IPS-18c (cell line): ENCODE data around the gene ZNF83.
A peak's percentile ranks its signal among the peaks of the same experiment; 100 is the strongest.
"Not testable (repeated sequence)": the region's sequence is repeated elsewhere in the genome, so short reads cannot be mapped to it uniquely, and the experiment has no call there.

Experiments
- H3K4me3 ChIP-seq: 2 replicates; pipeline ENCODE4 v1.7.0; 2013; ENCODE audit warnings: low read depth, mild to moderate bottlenecking, low read length, moderate library complexity; ENCODE audit not compliant: insufficient read depth
- H3K9me3 ChIP-seq: one replicate; pipeline ENCODE4 v1.6.1; 2013; ENCODE audit warnings: mild to moderate bottlenecking, low read length, moderate library complexity; ENCODE audit not compliant: control insufficient read depth, insufficient read depth

The ZNF83 gene

GRCh38 chr19:52599241-52599640, 38.9 kb downstream of the ZNF83 start:
- Histone ChIP-seq H3K4me3 (no peak overlapping the region), H3K9me3 (peaks cover 6% of the 10 kb centered on the region)

GRCh38 chr19:52593441-52593840, 44.7 kb downstream of the ZNF83 start:
- H3K4me3 ChIP-seq, H3K9me3 ChIP-seq: not testable (repeated sequence)

- H3K9me3 ChIP-seq: peaks cover 2% of the 10 kb centered on the region
- H3K4me3 ChIP-seq: no peak overlapping the region
Observed at GRCh38 chr19:52592301-52592700, 45.9 kb downstream of the ZNF83 start.

- H3K4me3 ChIP-seq: no peak overlapping the region
- H3K9me3 ChIP-seq: peaks cover 2% of the 10 kb centered on the region
Observed at GRCh38 chr19:52590728-52591127, 47.4 kb downstream of the ZNF83 start.

GRCh38 chr19:52585604-52586003, 52.6 kb downstream of the ZNF83 start:
- H3K4me3 ChIP-seq: no peak overlapping the region
- no peaks in the 10 kb centered on the region for H3K9me3 ChIP-seq

- Histone ChIP-seq H3K9me3 (no peaks in the 10 kb centered on the region), H3K4me3 (no peak overlapping the region; the same call in 1 of the 2 replicates)
Observed at GRCh38 chr19:52584736-52585440, 53.3 kb downstream of the ZNF83 start.

GRCh38 chr19:52570000-52570861, 67.9 kb downstream of the ZNF83 start, which contains the start of gene ZNF701:
ZNF701 (plus strand) TSS chr19:52570287; CDS start chr19:52574148, 3,861 bp downstream.
- H3K9me3 ChIP-seq: no peaks in the 10 kb centered on the region
- H3K4me3 ChIP-seq: peak within 1 kb of the TSS; percentile 95

GRCh38 chr19:52569638-52569999, 68.5 kb downstream of the ZNF83 start:
- peak overlapping the region; percentile 50 for H3K4me3 ChIP-seq
- not testable (repeated sequence) for H3K9me3 ChIP-seq

GRCh38 chr19:52567921-52568320, 70.2 kb downstream of the ZNF83 start:
- Histone ChIP-seq H3K4me3 (no peak overlapping the region), H3K9me3 (no peaks in the 10 kb centered on the region)

GRCh38 chr19:52566588-52566987, 71.6 kb downstream of the ZNF83 start:
- no peak overlapping the region for H3K4me3 ChIP-seq
- no peaks in the 10 kb centered on the region for H3K9me3 ChIP-seq

- Histone ChIP-seq H3K9me3 (no peaks in the 10 kb centered on the region), H3K4me3 (no peak overlapping the region)
Observed at GRCh38 chr19:52566121-52566520, 72.0 kb downstream of the ZNF83 start.
